HepG2 (cell line): ENCODE data around the gene ENO3.

Experiments
- FOSL2 ChIP-seq: sonication (generic); formaldehyde crosslinking; IDR thresholded peaks from 2 replicates; pipeline ENCODE4 v1.4.0; 2020; ENCODE audit warnings: missing genetic modification reagents
- POLR2A ChIP-seq, 2 experiments: IDR thresholded peaks; 2 replicates each; pipeline ENCODE4 v1.6.1; 2011; ENCODE audit warnings: low read depth in 2 of 2, low read length in 2 of 2, mild to moderate bottlenecking in 1 of 2, moderate library complexity in 1 of 2; ENCODE audit not compliant: insufficient read depth in 1 of 2
- TP53 ChIP-seq: sonication (generic); formaldehyde crosslinking; conservative IDR thresholded peaks from 2 replicates; pipeline ENCODE4 v1.4.0; 2020; ENCODE audit warnings: missing genetic modification reagents

- TF ChIP-seq FOSL2 (CRISPR knock-in tag) (no peak), POLR2A (IDR thresholded peaks at IDR 0.05; ENCODE audit: insufficient read depth in 1 of 2, low read depth in 2 of 2, low read length in 2 of 2) (no peak), TP53 (CRISPR knock-in tag) (no peak)
Observed at GRCh38 chr17:4994081-4994595, 43.2 kb downstream of the ENO3 start.
